Activated naive CD4-positive, alpha-beta T cell treated with anti-CD3 and anti-CD28 coated beads, Interleukin-2, amount 50 U/mL, for 72 hours (primary cell): Measurements from ENCODE around the gene MYL4. TPM values are rescaled to one million over a fixed set of nuclear protein-coding genes. Genes with fewer than 3 reads are reported as not detected.

ENCODE experiments used
- ATAC-seq, 2 donors: fragments of 150-1000 bp; cut with Tn5 transposase; 2 replicates each; pipeline ENCODE4 v1.10.0; 2021; ENCODE audit warnings: mild to moderate bottlenecking in 2 of 2, moderate library complexity in 2 of 2
- DNase-seq, 2 donors: peaks; one replicate each; pipeline ENCODE4 v3.0.0; 2021 to 2022; ENCODE audit warnings: low spot score in 2 of 2
- H3K27ac Mint-ChIP-seq, 2 donors: one replicate each; pipeline ENCODE4 v1.8.0; 2022; ENCODE audit warnings: mild to moderate bottlenecking in 2 of 2, mixed read lengths in 2 of 2
- H3K36me3 Mint-ChIP-seq, 2 donors: one replicate each; pipeline ENCODE4 v1.8.0; 2022; ENCODE audit warnings: mixed read lengths in 2 of 2
- H3K9me3 Mint-ChIP-seq, 2 donors: one replicate each; pipeline ENCODE4 v1.8.0; 2022; ENCODE audit warnings: mixed read lengths in 2 of 2
- total RNA-seq, 2 donors: library from RNA; stranded (reverse); gene quantifications; one replicate each; pipeline ENCODE4 v1.2.3, GENCODE V29; 2022

MYL4 gene
- total RNA-seq, 2 donors from 2014 or later, result not detected

GRCh38 chr17:47243737-47244598, 34.8 kb downstream of the MYL4 start:
- peak overlapping the region in 1 of 2 donors; percentile 9 for H3K27ac Mint-ChIP-seq
- no peaks in the 10 kb centered on the region for H3K36me3 Mint-ChIP-seq
- ATAC-seq, result no peak
- DNase-seq, result no peak
- H3K9me3 Mint-ChIP-seq, result no peaks in the 10 kb centered on the region

GRCh38 chr17:47244697-47245096, 35.5 kb downstream of the MYL4 start:
- DNase-seq, result no peak
- Mint-ChIP-seq H3K9me3 (no peaks in the 10 kb centered on the region), H3K36me3 (no peaks in the 10 kb centered on the region), H3K27ac (no peak overlapping the region)
- no peak for ATAC-seq

- Mint-ChIP-seq H3K36me3 (no peaks in the 10 kb centered on the region), H3K9me3 (no peaks in the 10 kb centered on the region), H3K27ac (no peak overlapping the region)
- ATAC-seq (no peak), DNase-seq (no peak)
These were observed 37.0 kb downstream of the MYL4 start for GRCh38 chr17:47246120-47246519.

GRCh38 chr17:47250855-47251254, 41.7 kb downstream of the MYL4 start:
- Mint-ChIP-seq H3K27ac (no peak overlapping the region), H3K9me3 (no peaks in the 10 kb centered on the region), H3K36me3 (peaks cover 0 to 9% of the 10 kb centered on the region in 2 donors)
- no peak for DNase-seq
- no peak for ATAC-seq

GRCh38 chr17:47251421-47251940, 42.3 kb downstream of the MYL4 start:
- ATAC-seq (no peak), DNase-seq (no peak)
- Mint-ChIP-seq H3K27ac (no peak overlapping the region), H3K9me3 (no peaks in the 10 kb centered on the region), H3K36me3 (peaks cover 0 to 9% of the 10 kb centered on the region in 2 donors)

- ATAC-seq (no peak), DNase-seq (no peak)
- peaks cover 0 to 9% of the 10 kb centered on the region in 2 donors for H3K36me3 Mint-ChIP-seq
- no peaks in the 10 kb centered on the region for H3K9me3 Mint-ChIP-seq
- H3K27ac Mint-ChIP-seq, result no peak overlapping the region
These were observed 43.1 kb downstream of the MYL4 start for GRCh38 chr17:47252209-47252608.

GRCh38 chr17:47252766-47253512, 43.8 kb downstream of the MYL4 start:
- Mint-ChIP-seq H3K27ac (peak overlapping the region in 1 of 2 donors; percentile 32), H3K9me3 (no peaks in the 10 kb centered on the region), H3K36me3 (peaks cover 0 to 9% of the 10 kb centered on the region in 2 donors)
- no peak for DNase-seq
- no peak for ATAC-seq

- Mint-ChIP-seq H3K27ac (peak within 1 kb of the TSS in 1 of 2 donors; percentile 32), H3K9me3 (no peaks in the 10 kb centered on the region), H3K36me3 (peaks cover 0 to 9% of the 10 kb centered on the region in 2 donors)
- DNase-seq (peak in 1 of 2 donors; percentile 67), ATAC-seq (peak; percentile 86 to 95)
These were observed 44.6 kb downstream of the MYL4 start, which contains the start of gene ITGB3 for GRCh38 chr17:47253541-47254402. ITGB3 (plus strand) TSS chr17:47253827; CDS start chr17:47253862, 35 bp downstream.

GRCh38 chr17:47254403-47254943, 45.3 kb downstream of the MYL4 start:
- ATAC-seq (peak in 1 of 2 donors; percentile 7), DNase-seq (no peak)
- Mint-ChIP-seq H3K36me3 (peaks cover 0 to 9% of the 10 kb centered on the region in 2 donors), H3K9me3 (no peaks in the 10 kb centered on the region), H3K27ac (no peak overlapping the region)

GRCh38 chr17:47257651-47258339, 48.6 kb downstream of the MYL4 start:
- ATAC-seq, result no peak
- DNase-seq, result no peak
- Mint-ChIP-seq H3K27ac (no peak overlapping the region), H3K36me3 (peaks cover 0 to 9% of the 10 kb centered on the region in 2 donors), H3K9me3 (no peaks in the 10 kb centered on the region)

GRCh38 chr17:47262586-47262985, 53.4 kb downstream of the MYL4 start:
- no peaks in the 10 kb centered on the region for H3K36me3 Mint-ChIP-seq
- H3K27ac Mint-ChIP-seq, result no peak overlapping the region
- no peak for DNase-seq
- H3K9me3 Mint-ChIP-seq, result no peaks in the 10 kb centered on the region
- no peak for ATAC-seq

GRCh38 chr17:47264166-47264565, 55.0 kb downstream of the MYL4 start:
- no peak for DNase-seq
- no peak for ATAC-seq
- Mint-ChIP-seq H3K27ac (no peak overlapping the region), H3K36me3 (peaks cover under 1 to 2% of the 10 kb centered on the region in 2 donors), H3K9me3 (peaks cover 0 to 1% of the 10 kb centered on the region in 2 donors)

- peaks cover 5 to 8% of the 10 kb centered on the region in 2 donors for H3K9me3 Mint-ChIP-seq
- ATAC-seq (peak in 1 of 2 donors; percentile 91), DNase-seq (no peak)
- no peak overlapping the region for H3K27ac Mint-ChIP-seq
- H3K36me3 Mint-ChIP-seq, result peaks cover 5 to 6% of the 10 kb centered on the region in 2 donors
These were observed 56.9 kb downstream of the MYL4 start for GRCh38 chr17:47265983-47266541.

GRCh38 chr17:47266782-47267181, 57.6 kb downstream of the MYL4 start:
- no peak for ATAC-seq
- H3K9me3 Mint-ChIP-seq, result peaks cover 5 to 8% of the 10 kb centered on the region in 2 donors
- H3K36me3 Mint-ChIP-seq, result peaks cover 5 to 6% of the 10 kb centered on the region in 2 donors
- H3K27ac Mint-ChIP-seq, result no peak overlapping the region
- no peak for DNase-seq

- H3K36me3 Mint-ChIP-seq, result peaks cover 5 to 6% of the 10 kb centered on the region in 2 donors
- DNase-seq (no peak), ATAC-seq (no peak)
- H3K27ac Mint-ChIP-seq, result no peak overlapping the region
- peaks cover 5 to 8% of the 10 kb centered on the region in 2 donors for H3K9me3 Mint-ChIP-seq
These were observed 58.2 kb downstream of the MYL4 start for GRCh38 chr17:47267354-47267828.
